Nucleus accumbens (tissue), 56 donors: ENCODE data around the gene FABP1.

Source experiments
- DNase-seq, 56 donors: peaks; one replicate each; lab custom pipeline; 2025; lab: John Stamatoyannopoulos, UW

Gene FABP1

GRCh38 chr2:88116669-88117432 is 11.0 kb downstream of the FABP1 start:
- DNase-seq = no peak

GRCh38 chr2:88115825-88116518 is 11.9 kb downstream of the FABP1 start:
- no peak for DNase-seq

- DNase-seq = no peak
These were observed 13.0 kb downstream of the FABP1 start for GRCh38 chr2:88114889-88115288.

GRCh38 chr2:88113069-88113468 is 14.8 kb downstream of the FABP1 start:
- no peak for DNase-seq

- no peak for DNase-seq
These were observed 17.0 kb downstream of the FABP1 start for GRCh38 chr2:88110830-88111229.

GRCh38 chr2:88108796-88109195 is 19.1 kb downstream of the FABP1 start:
- no peak for DNase-seq

GRCh38 chr2:88100489-88100858 is 27.4 kb downstream of the FABP1 start:
- DNase-seq = peak in 4 of 56 donors; percentile 2 to 11 (median 7)

- no peak for DNase-seq
These were observed 27.9 kb downstream of the FABP1 start for GRCh38 chr2:88099798-88100488.

GRCh38 chr2:88098558-88098900 is 29.3 kb downstream of the FABP1 start:
- no peak for DNase-seq

GRCh38 chr2:88097891-88098557 is 29.8 kb downstream of the FABP1 start:
- no peak for DNase-seq

- no peak for DNase-seq
These were observed 30.7 kb downstream of the FABP1 start for GRCh38 chr2:88097192-88097591.

GRCh38 chr2:88096708-88097107 is 31.2 kb downstream of the FABP1 start:
- no peak for DNase-seq

GRCh38 chr2:88095022-88095421 is 32.8 kb downstream of the FABP1 start:
- DNase-seq = peak in 1 of 56 donors; percentile 12

- DNase-seq = no peak
These were observed 35.1 kb downstream of the FABP1 start for GRCh38 chr2:88092773-88093172.

- DNase-seq = no peak
These were observed 35.9 kb downstream of the FABP1 start for GRCh38 chr2:88091943-88092342.

GRCh38 chr2:88090446-88091283 is 37.2 kb downstream of the FABP1 start:
- DNase-seq = peak in 32 of 56 donors; percentile 4 to 81 (median 30)

- DNase-seq = no peak
These were observed 38.9 kb downstream of the FABP1 start for GRCh38 chr2:88088999-88089398.

- no peak for DNase-seq
These were observed 40.1 kb downstream of the FABP1 start for GRCh38 chr2:88087763-88088162.

GRCh38 chr2:88087073-88087472 is 40.8 kb downstream of the FABP1 start:
- no peak for DNase-seq

- DNase-seq = no peak
These were observed 41.5 kb downstream of the FABP1 start for GRCh38 chr2:88086401-88086800.
